GM23338 (cell line): ENCODE measurements around the gene FUNDC2. TPM values are rescaled to one million over a fixed set of nuclear protein-coding genes. Genes with fewer than 3 reads are reported as not detected.

ENCODE experiments used
- ATAC-seq: fragments of 200-7000 bp; cut with Tn5 transposase; 3 replicates; pipeline ENCODE4 v1.9.1; 2020
- DNase-seq: peaks from one replicate; pipeline ENCODE4 v3.0.0-alpha.2; 2015; ENCODE audit warnings: low spot score
- H2AFZ ChIP-seq: fragments of 200-600 bp; sonication (generic); 2 replicates; pipeline ENCODE4 v1.8.0; 2016; ENCODE audit warnings: antibody characterized with exemption, mild to moderate bottlenecking, moderate library complexity
- H3F3A ChIP-seq: fragments of 200-600 bp; sonication (generic); replicated peaks from 2 replicates; pipeline ENCODE4 v1.8.0; 2017; ENCODE audit warnings: antibody characterized with exemption, mixed run types, low read depth
- H3K27ac ChIP-seq: fragments of 200-600 bp; sonication (generic); 2 replicates; pipeline ENCODE4 v1.6.1; 2016; ENCODE audit warnings: low read depth
- H3K27me3 ChIP-seq: fragments of 200-600 bp; sonication (generic); 2 replicates; pipeline ENCODE4 v1.8.0; 2016; ENCODE audit warnings: mild to moderate bottlenecking, mixed run types, moderate library complexity; ENCODE audit not compliant: insufficient read depth
- H3K36me3 ChIP-seq: fragments of 200-600 bp; sonication (generic); 2 replicates; pipeline ENCODE4 v1.8.0; 2016; ENCODE audit warnings: mild to moderate bottlenecking; ENCODE audit not compliant: insufficient read depth
- H3K4me1 ChIP-seq: fragments of 200-600 bp; sonication (generic); 2 replicates; pipeline ENCODE4 v1.8.0; 2016; ENCODE audit warnings: mild to moderate bottlenecking, moderate library complexity; ENCODE audit not compliant: insufficient read depth
- H3K4me2 ChIP-seq: fragments of 200-600 bp; sonication (generic); 2 replicates; pipeline ENCODE4 v1.7.1; 2017; ENCODE audit warnings: mixed run types
- H3K4me3 ChIP-seq: fragments of 200-600 bp; sonication (generic); 2 replicates; pipeline ENCODE4 v1.6.1; 2016; ENCODE audit warnings: mixed run types
- H3K79me2 ChIP-seq: fragments of 200-600 bp; sonication (generic); replicated peaks from 2 replicates; pipeline ENCODE4 v1.8.0; 2017; ENCODE audit warnings: mild to moderate bottlenecking; ENCODE audit not compliant: insufficient read depth
- H3K9me2 ChIP-seq: fragments of 200-600 bp; sonication (generic); 2 replicates; pipeline ENCODE4 v1.8.0; 2017; ENCODE audit not compliant: insufficient read depth
- H4K20me1 ChIP-seq: fragments of 200-600 bp; sonication (generic); replicated peaks from 2 replicates; pipeline ENCODE4 v1.8.0; 2017; ENCODE audit warnings: mild to moderate bottlenecking; ENCODE audit not compliant: insufficient read depth
- H3K27ac Mint-ChIP-seq: 2 replicates; pipeline ENCODE4 v1.8.0; 2020; ENCODE audit warnings: inconsistent platforms, mild to moderate bottlenecking, moderate library complexity, mixed read lengths
- H3K27me3 Mint-ChIP-seq: 3 replicates; pipeline ENCODE4 v1.8.0; 2022; ENCODE audit warnings: low read depth, mild to moderate bottlenecking, moderate library complexity, mixed read lengths, inconsistent platforms; ENCODE audit not compliant: insufficient read depth, poor library complexity
- H3K36me3 Mint-ChIP-seq: 3 replicates; pipeline ENCODE4 v1.8.0; 2021; ENCODE audit warnings: low read depth, mild to moderate bottlenecking, inconsistent platforms, moderate library complexity, mixed read lengths
- H3K4me1 Mint-ChIP-seq: 3 replicates; pipeline ENCODE4 v1.8.0; 2020; ENCODE audit warnings: mild to moderate bottlenecking, inconsistent platforms, mixed read lengths
- H3K4me3 Mint-ChIP-seq: 3 replicates; pipeline ENCODE4 v1.8.0; 2021; ENCODE audit warnings: moderate library complexity, mild to moderate bottlenecking, inconsistent platforms, mixed read lengths
- H3K9me3 Mint-ChIP-seq: 3 replicates; pipeline ENCODE4 v1.8.0; 2020; ENCODE audit warnings: moderate library complexity, mild to moderate bottlenecking, inconsistent platforms, mixed read lengths
- ETS1 ChIP-seq: IDR thresholded peaks from 2 replicates; pipeline ENCODE4 v1.6.1; 2016; ENCODE audit warnings: antibody characterized with exemption
- EZH2 ChIP-seq: fragments of 200-600 bp; sonication (generic); IDR thresholded peaks from one replicate; pipeline ENCODE4 v1.8.0; 2017; ENCODE audit warnings: antibody characterized with exemption, mild to moderate bottlenecking, low read depth; ENCODE audit not compliant: unreplicated experiment
- JUNB ChIP-seq: IDR thresholded peaks from one replicate; pipeline ENCODE4 v1.6.1; 2016; ENCODE audit warnings: antibody characterized with exemption; ENCODE audit not compliant: unreplicated experiment
- NANOG ChIP-seq: IDR thresholded peaks from 2 replicates; pipeline ENCODE4 v1.6.1; 2016; ENCODE audit warnings: antibody characterized with exemption, borderline replicate concordance
- polyA plus RNA-seq: library from polyadenylated mRNA; unstranded; fragments of >200 nt; fragmentation: Nextera tagmentation; extraction: Ambion mirVana; gene quantifications from 2 replicates; pipeline ENCODE4 v1.2.1, GENCODE V29; 2016
- total RNA-seq: library from RNA; depleted of rRNA; stranded (reverse); fragments of >200 nt; shearing (Covaris generic); gene quantifications from 2 replicates; pipeline ENCODE4 v1.2.3, GENCODE V29; 2014

FUNDC2 gene
- total and polyA plus RNA-seq, 2 experiments from 2014 or later, result 28.6 to 58.5 TPM

GRCh38 chrX:155028129-155028528 is 1.5 kb downstream of the FUNDC2 start:
- Histone ChIP-seq H3K36me3 (no peaks in the 10 kb centered on the region), H4K20me1 (no peaks in the 10 kb centered on the region), H3K4me1 (0 out of 2 replicates have a peak, but pooled peaks cover 4% of the 10 kb centered on the region), H3K27ac (no peak overlapping the region), H2AFZ (no peak overlapping the region), H3F3A (no peaks in the 10 kb centered on the region), H3K9me2 (no peaks in the 10 kb centered on the region), H3K27me3 (no peaks in the 10 kb centered on the region), H3K4me2 (peak overlapping the region; percentile 82), H3K79me2 (peaks cover 43% of the 10 kb centered on the region), H3K4me3 (peak overlapping the region; percentile 84)
- Mint-ChIP-seq H3K36me3 (no peaks in the 10 kb centered on the region), H3K27ac (no peak overlapping the region), H3K4me1 (peaks cover 10% of the 10 kb centered on the region; the same call in 2 of the 3 replicates), H3K27me3 (peaks cover 7% of the 10 kb centered on the region), H3K9me3 (no peaks in the 10 kb centered on the region; the same call in 2 of the 3 replicates), H3K4me3 (peak overlapping the region; percentile 82; the same call in 2 of the 3 replicates)
- no peak for ATAC-seq
- no peak for DNase-seq
- TF ChIP-seq EZH2 (no peak), JUNB (no peak)

DNA sequence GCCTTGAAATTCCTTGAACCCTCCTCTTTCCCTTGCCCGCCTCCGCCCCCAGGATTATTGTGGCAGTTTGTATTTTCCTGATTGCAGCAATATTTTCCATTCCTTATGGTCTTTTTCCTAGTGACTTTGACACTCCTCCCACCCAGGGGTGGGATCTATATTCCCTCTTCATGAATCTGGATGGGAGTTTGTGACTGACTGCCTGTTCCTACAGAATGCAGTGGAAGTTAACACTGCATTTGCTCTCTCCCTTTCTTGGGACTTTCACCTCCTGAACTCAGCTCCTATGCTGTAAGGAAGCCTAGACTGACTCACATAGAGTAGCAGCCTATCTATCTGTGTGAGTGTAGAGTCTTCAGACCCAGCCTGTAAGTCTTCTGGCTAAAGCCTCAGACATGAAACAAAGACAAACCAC is 2.2 kb downstream of the FUNDC2 start:
- Histone ChIP-seq H4K20me1 (no peaks in the 10 kb centered on the region), H3K27ac (no peak overlapping the region), H3K9me2 (no peaks in the 10 kb centered on the region), H3K36me3 (no peaks in the 10 kb centered on the region), H2AFZ (no peak overlapping the region), H3F3A (no peaks in the 10 kb centered on the region), H3K27me3 (no peaks in the 10 kb centered on the region), H3K4me1 (0 out of 2 replicates have a peak, but pooled peaks cover 4% of the 10 kb centered on the region), H3K4me3 (no peak overlapping the region), H3K79me2 (peaks cover 43% of the 10 kb centered on the region), H3K4me2 (no peak overlapping the region)
- Mint-ChIP-seq H3K36me3 (no peaks in the 10 kb centered on the region), H3K4me1 (peaks cover 7% of the 10 kb centered on the region; the same call in 1 of the 3 replicates), H3K9me3 (no peaks in the 10 kb centered on the region; the same call in 2 of the 3 replicates), H3K27me3 (peaks cover 7% of the 10 kb centered on the region), H3K27ac (no peak overlapping the region; the same call in 1 of the 2 replicates), H3K4me3 (no peak overlapping the region)
- DNase-seq, result no peak
- no peak for ATAC-seq
- TF ChIP-seq ETS1, result no peak

GRCh38 chrX:155031657-155032056 is 5.0 kb downstream of the FUNDC2 start:
- peaks cover 43% of the 10 kb centered on the region for H3K79me2 ChIP-seq
- DNase-seq, result no peak
- H3K4me3 ChIP-seq, result no peak overlapping the region
- 0 out of 2 replicates have a peak, but pooled peaks cover 4% of the 10 kb centered on the region for H3K4me1 ChIP-seq
- no peak overlapping the region for H3K4me2 ChIP-seq
- no peaks in the 10 kb centered on the region for H3K27me3 ChIP-seq
- H3K9me2 ChIP-seq, result no peaks in the 10 kb centered on the region
- no peak for TF ChIP-seq NANOG
- no peak overlapping the region for H3K27ac ChIP-seq
- H4K20me1 ChIP-seq, result no peaks in the 10 kb centered on the region
- H2AFZ ChIP-seq, result no peak overlapping the region
- peaks cover 11% of the 10 kb centered on the region; the same call in 2 of the 3 replicates for H3K9me3 Mint-ChIP-seq
- peaks cover 23% of the 10 kb centered on the region; the same call in 2 of the 3 replicates for H3K36me3 Mint-ChIP-seq
- no peak for ATAC-seq
- no peak overlapping the region for H3K27ac Mint-ChIP-seq
- H3K4me3 Mint-ChIP-seq, result no peak overlapping the region
- H3F3A ChIP-seq, result no peaks in the 10 kb centered on the region
- peaks cover 7% of the 10 kb centered on the region; the same call in 1 of the 3 replicates for H3K4me1 Mint-ChIP-seq
- H3K27me3 Mint-ChIP-seq, result peaks cover 2% of the 10 kb centered on the region
- H3K36me3 ChIP-seq, result peaks cover 6% of the 10 kb centered on the region; the same call in 1 of the 2 replicates
